GM19043 (cell line): Measurements from ENCODE around the gene INSR.
A peak's percentile ranks its signal among the peaks of the same experiment; 100 is the strongest.

Experiments used
- ATAC-seq: cut with Tn5 transposase; IDR thresholded peaks from one replicate; pipeline ENCODE4 v1.9.1; 2021; ENCODE audit warnings: low read depth; ENCODE audit not compliant: unreplicated experiment

INSR gene

DNA sequence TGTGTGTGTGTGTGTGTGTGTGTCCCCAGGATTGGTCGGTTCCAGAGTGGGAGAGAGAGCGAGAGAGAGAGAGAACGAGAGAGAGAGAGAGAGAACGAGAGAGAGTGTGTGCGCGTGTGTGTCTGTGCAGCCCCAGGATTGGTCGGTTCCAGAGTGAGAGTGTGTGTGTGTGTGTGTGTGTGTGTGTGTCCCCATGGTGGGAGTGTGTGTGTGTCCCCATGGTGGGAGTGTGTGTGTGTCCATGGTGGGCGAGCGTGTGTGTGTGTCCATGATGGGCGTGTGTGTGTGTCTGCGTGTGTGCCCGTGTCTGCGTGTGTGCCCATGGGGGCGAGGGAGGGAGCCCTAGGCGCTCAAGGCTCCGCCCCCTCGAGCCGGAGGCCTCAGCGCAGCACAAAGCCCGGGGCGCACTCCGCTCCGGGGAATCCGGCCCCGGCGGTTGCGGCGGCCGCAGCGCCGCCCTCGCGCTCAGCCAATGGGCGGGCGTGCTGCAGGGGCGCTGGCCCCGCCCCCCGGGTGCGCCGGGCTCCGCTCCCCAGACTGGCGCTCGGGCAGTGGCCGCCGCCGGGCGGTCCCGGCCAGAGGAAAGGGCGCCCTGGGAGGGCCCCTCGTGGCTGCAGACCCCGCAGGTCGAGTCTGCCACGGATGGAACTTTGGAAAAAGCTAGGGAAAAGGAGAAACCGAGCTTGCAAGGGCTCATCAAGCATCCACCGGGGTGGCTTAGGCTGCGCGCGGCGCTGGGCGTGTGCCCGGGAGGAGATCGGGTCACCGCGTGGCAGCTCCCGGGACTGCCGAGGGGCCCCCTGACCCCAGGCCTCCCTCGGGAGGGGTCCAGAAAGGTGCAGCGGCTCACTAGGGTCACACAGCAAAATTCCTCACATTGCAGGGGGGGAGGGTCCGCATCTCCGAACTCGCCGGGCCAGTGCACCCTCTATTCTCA lies 96.2 kb downstream of the INSR start:
- ATAC-seq = peak; percentile 71

DNA sequence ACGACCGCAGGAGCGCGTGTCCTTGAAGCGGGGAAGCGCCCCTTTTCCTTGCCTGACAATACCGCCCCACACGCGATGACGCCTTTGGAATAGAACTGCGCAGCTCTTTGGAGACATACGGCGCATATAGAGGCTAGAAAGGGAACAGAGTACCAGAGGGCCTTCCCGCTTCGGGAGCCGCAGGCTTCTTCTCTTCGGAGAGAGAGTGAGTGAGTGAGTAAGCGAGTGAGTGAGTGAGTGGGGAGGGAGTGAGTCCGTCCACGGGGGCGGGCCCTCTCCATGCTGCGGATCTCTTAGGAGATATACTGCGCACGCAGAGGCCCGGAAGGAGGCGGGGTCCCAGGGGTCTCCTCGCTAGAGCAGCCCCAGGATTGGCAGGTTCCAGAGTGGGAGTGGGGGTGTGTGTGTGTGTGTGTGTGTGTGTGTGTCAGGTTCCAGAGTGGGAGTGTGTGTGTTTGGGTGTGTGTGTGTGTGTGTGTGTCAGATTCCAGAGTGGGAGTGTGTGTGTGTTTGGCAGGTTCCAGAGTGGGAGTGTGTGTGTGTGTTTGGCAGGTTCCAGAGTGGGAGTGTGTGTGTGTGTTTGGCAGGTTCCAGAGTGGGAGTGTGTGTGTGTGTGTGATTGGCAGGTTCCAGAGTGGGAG lies 97.0 kb downstream of the INSR start:
- peak; percentile 53 for ATAC-seq

DNA sequence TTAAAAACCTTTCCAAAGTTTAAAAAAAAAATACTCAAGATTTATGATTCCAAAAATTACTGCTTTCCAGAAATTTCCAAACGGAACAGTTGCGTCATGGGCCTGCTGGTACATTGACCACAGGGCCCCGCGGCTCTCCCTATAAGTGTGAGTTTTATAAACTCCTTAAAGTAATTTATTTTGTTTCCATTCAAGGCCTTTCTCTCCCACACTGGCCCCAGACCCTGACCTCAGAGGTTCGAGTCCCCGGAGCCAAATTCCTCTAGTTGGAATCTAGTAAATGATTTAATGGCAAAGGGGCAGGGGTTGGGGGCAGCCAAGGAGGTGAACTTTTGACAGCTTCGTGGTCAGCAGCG lies 97.5 kb downstream of the INSR start:
- no peak for ATAC-seq

DNA sequence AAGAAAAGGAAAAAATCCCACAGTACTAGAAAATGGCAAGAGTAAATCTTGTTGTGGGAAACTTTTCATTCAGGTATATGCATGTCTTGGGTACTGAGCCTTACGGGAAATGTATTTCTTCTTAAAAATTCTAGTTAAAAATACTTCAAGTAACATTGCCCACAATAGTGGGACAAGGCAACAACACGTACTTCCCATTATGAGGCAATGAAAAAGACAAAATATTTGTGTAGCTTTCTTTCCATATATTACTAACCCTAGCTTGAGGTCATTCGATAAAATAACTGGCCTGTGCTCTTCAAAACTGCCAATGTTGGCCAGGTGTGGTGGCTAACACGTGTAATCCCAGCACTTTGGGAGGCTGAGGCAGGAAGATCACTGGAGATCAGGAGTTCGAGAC lies 99.2 kb downstream of the INSR start:
- no peak for ATAC-seq

DNA sequence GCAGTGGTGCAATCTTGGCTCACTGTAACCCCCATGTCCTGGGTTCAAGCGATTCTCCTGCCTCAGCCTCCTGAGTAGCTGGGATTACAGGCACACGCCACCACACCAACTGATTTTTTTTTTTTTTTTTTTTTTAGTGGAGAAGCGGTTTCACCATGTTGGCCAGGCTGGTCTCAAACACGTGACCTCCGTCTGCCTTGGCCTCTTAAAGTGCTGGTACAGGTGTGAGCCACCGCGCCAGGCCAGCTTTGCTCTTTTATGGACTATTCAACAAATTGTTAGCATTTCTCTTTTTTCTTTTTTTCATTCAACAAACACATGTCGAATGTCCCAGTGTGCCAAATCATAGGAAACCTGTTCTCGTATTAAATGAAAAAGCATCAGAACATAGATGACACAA lies 99.6 kb downstream of the INSR start:
- no peak for ATAC-seq

DNA sequence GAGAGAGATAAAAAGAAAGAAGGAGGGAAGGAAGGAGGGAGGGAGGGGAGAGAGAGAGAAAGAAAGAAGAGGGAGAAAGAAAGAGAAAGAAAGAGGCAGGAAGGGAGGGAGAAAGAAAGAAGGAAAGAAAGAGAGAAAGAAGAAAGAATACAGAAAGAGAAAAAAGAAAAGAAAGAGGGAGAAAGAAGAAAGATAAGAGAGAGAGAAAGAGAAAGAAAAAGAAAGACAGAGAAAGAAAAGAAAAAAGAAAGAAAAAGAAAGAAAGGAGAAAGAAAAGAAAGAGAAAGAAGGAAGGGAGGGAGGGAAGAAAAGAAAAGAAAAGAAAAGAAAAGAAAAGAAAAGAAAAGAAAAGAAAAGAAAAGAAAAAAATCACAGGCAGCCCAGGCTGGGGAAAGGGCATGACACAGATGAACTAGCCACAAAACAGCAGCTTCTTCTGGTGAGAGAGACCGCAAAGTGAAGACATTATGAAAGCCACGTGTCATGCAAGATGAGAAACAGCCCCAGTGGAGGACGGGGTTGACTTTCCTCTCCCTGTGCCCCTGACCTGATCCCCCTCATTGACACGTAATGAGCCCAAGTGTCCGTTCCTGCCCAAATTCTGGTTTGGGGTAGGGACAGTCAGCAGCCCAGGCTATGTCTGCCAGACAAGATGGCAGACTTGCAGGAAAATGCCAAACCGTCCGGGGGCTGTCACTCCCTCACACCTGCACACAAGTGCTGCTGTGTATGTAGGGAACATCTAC lies 102.1 kb downstream of the INSR start:
- ATAC-seq = no peak

DNA sequence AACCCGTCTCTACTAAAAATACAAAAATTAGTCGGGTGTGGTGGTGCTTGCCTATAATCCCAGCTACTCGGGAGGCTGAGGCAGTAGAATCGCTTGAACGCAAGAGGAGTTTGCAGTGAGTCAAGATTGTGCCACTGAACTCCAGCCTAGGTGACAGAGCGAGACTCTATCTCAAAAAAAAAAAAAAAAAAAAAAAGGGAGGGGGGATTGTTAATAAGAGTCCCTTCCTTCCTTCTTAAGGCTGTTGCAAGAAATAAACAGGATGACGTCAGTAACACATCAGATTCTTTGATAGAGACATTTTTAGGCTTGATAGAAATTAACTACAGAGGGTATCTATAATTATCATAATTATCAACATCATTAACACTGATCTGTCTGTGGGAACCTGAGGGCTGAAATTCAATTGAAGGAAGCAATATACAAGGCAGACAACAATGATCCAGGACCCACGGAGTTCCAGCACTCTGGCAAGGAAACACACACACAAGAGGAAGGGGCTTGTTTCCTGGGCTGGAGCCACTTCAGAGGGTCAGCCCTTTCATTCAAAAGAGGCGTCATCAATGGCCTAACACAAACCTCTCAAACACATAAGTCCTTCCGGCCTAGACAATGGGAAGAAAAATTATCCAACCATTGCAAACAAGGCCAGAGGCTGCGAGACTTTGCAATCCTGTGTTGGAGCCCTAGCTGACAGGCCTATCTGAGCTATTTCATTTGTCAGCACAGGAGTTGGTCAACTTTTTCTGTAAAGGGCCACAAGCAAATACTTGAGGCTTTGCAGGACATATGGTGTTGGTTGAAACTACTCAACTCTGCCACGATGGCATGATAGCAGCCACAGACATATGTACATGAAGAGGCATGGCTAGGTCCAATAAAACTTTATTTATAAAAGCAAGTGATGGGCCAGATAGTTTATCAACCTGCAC lies 105.2 kb downstream of the INSR start:
- ATAC-seq = no peak

DNA sequence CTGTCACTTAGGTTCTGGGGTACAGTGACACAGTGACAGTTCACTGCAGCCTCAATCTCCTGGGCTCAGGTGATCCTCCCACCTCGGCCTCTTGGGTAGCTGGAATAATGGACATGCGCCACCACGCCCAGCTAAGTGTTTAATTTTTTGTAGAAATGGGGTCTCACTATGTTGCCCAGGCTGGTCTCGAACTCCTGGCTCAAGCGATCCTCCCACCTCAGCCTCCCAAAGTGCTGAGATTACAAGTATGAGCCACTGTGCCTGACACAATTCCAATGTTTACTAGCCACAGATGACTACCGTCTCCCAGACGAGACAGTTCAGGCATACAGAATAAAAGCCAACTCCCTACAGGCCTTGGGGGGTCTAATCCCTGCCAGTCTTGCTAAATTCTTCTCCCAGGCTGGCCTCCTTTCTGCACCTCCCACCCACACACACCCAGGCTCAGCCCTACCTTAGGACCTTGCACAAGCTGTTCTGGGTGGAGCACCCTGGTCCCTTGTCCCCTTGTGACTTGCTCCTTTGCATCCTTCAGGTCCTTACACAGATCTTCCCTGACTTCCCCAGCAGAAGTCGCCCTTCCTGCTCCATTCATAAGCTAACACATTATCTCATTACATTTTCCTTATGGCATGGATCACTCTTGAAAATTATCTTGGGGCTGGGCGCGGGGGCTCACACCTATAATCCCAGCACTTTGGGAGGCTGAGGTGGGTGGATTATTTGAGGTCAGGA lies 106.4 kb downstream of the INSR start:
- ATAC-seq = no peak

DNA sequence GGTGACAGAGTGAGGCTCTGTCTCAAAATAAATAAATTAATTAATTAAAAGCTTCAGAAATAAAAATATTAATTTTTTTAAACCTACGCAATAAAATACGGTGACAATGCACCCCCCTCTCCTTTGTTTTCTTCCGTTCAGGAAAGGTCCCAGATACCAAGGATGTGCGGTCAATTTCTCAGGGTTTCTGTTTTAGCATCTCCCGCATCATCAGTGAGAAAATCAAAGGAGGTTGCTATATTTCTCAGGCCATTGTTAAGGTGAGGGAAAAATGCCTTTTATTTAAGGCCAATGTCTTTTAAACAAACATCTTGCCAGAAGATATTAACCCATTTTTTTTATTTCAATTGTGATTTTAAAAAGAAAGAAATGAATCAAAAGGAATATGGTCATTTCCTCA lies 111.7 kb downstream of the INSR start:
- no peak for ATAC-seq

DNA sequence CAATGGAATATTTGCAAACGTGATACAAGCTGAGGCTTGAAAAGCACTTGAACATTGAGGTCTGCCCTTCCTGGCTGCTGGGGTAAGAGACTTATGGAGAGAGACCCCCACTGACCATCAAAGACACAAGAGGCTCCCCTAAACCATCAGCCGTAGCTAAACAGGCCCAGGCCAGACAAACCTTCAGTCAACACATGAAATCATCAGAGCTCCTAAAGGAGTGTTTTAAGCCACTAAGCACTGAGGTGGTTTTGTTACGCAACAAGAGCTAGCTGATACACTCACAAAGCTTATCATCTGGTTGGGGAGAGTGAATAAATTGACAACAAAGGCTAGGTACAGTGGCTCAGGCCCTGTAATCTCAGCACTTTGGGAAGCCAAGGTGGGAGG lies 114.3 kb downstream of the INSR start:
- ATAC-seq = no peak

DNA sequence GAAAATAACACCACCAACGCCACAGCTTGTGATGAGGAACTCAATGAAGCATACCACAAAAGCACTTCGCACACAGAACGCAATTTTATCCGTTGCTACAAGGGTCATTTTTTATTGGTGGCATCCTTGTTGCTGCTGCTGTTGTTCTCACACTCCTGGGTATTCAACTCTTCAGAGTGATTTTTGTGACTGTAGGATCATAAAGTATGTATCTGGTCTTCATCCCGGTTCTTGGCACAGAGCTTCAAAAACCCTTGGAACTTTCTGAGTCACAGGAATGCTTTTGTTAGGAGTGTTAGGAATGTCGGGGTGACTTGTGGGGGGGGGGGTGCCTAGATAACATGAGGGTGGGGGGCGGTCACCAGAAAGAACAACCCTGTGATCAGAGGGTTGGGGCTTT lies 116.3 kb downstream of the INSR start:
- no peak for ATAC-seq

DNA sequence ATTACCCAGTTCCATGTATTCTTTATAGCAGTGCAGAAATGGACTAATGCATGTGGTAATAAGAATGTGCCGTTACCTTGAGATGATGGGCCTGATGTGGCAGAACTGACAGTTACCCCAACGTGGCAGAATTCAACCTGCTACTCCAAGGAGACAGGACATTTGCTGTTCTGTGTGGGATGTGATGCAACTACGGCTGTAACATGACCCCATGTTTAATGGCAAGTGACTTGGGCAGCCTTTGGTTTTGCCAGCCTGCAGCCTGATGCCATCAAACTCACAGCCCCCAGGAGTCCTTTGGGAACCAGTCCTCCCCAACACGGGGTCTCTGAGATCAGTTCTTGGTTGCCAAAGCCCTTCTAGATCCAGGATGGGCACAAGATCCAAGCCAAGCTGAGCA lies 117.4 kb downstream of the INSR start:
- ATAC-seq = no peak

DNA sequence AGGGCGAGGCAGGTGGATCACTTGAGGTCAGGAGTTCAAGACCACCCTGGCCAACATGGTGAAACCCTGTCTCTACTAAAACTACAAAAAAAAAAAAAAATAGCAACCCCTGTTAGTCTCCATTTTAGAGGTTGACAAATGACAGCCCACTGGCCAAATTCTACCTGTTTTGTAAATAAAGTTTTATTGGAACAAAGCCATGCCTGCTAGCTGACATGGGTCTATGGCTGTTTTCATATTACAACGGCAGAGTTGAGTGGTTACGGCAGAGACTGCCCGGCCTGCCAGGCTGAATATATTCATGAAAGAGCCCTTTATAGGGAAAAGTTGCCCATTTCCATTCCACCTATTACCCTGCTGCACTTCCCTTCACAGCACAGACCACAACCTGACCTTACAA lies 121.4 kb downstream of the INSR start:
- no peak for ATAC-seq

DNA sequence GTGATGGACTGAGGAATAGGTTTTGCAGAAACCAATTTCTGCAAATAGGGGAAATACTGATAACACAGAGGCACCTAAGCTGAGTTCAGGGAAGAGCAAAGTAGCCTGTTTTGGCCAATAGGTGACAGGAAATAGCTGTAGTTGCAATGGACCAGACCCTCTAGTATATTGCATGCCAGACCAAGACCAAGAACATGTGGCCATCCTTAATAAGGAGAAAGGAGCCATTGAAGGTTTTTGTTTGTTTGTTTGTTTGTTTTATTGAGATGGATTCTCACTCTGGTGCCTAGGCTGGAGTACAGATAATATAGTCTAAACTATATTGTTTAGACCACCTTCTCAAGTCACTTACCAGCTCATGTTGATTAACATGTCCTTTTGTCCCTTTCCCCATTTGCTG lies 123.2 kb downstream of the INSR start:
- ATAC-seq = no peak

DNA sequence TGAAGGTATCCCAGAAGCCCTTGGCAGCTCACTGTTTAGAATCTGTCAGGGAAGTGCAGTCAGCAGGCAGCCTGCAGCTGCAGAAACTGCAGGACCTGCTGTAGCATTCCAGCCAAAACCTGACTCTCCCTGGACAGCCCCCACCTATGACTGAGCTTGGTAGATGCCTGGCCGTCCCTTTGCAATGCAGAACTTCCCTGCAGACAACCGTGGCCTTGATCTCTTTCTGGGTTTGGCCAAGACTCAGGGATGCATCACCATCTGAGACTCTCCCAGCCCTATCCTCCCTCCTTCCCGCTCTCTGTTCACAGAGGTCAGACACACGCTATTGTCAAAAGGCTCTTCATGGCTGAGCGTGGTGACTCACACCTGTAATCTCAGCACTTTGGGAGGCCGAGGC lies 125.3 kb downstream of the INSR start:
- no peak for ATAC-seq

DNA sequence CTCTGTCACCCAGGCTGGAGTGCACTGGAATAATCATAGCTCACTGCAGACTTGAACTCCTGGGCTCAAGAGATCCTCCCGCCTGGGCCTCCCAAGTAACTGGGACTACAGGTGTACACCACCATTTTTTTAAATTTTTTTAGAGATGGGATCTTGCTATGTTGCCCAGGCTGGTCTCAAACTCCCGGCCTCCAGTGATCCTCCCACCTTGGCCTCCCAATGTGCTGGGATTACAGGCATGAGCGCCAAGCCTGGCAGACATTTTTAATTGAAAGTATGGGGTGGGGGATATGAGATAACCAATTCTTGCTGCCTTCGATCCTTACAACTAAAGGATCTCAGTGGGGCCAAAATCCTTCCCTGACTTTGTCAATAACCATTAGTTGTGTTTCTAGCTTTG lies 132.9 kb downstream of the INSR start:
- no peak for ATAC-seq

DNA sequence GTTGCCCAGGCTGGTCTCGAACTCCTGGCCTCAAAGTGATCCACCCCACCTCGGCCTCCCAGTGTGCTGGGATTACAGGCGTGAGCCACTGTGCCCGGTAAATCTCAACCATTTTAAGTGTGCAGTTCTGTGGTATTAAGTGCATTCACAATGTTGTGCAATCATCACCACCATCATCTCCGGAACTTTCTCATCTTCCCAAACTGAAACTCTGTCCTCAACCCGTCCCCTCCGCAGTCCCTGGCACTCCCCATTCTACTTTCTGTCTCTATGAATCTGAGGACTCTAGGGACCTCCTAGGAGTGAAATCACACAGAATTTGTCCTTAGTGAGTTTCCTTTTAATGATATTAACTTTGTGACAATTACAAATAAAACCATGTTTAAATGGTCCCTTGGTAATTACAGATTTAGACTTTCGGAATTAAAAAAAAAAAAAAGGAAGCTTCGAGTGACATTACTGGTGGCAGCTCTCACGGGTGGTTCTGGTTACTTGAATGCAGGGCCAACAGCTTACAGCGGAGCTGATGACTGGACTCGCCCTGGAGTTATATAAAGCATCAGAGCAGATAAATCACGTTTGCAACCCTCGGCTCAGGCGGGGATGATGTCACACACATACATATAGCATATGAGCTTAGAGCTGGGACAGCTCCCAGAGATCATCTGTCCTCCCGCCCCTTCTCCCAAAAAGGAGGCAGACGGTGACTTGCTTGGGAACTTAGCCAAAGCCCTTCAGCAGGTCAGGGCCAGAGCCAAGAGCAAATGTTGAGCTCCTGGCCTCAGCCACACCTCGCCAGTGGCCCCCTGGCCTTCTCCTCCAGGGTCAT lies 134.9 kb downstream of the INSR start:
- ATAC-seq = no peak

DNA sequence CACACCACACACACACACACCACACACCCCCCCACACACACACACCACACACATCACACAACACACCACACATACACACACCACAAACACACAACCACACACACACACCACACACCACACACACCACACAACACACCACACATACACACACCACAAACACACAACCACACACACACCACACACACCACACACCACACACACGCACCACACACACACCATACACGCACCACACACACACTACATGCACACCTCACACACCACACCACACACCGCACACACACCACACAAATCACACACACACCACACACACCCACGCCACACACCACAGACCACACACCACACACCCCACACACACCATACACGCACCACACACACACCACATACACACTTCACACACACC lies 141.2 kb downstream of the INSR start:
- ATAC-seq = no peak

DNA sequence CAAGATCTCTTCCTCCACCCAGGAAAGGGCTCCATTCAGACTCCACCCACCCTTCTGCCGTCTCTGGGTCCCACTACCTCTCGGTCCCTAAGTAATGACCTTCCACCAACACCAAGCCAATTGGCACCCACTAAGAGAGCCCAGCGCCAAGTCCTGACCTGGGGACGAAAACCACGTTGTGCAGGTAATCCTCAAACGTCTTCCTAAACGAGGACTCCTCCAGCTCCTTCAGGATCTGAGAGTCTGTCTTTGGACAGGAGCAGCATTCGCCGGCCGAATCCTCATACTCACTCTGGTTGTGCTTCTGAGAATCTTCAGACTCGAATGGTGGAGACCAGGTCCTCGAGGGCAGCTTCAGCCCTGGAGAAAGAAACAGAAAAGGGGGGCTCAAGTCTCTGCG lies 141.6 kb downstream of the INSR start:
- ATAC-seq = no peak
